ENCODE data around the gene BACH2. TPM values are rescaled to one million over a fixed set of nuclear protein-coding genes. Genes with fewer than 3 reads are reported as not detected.
"Not testable (repeated sequence)": the region's sequence is repeated elsewhere in the genome, so short reads cannot be mapped to it uniquely, and the experiment has no call there.

BACH2 gene
- total and polyA plus RNA-seq, 7 donors = under 0.01 to 5.6 (median 1.4) TPM

- TF ChIP-seq CTCF (IDR thresholded peaks at IDR 0.05) (no peak), POLR2A (IDR thresholded peaks at IDR 0.05) (no peak), POLR2AphosphoS5 (IDR thresholded peaks at IDR 0.05) (no peak), EP300 (IDR thresholded peaks at IDR 0.05) (no peak)
- Histone ChIP-seq H3K4me1 (no peaks in the 10 kb centered on the region), H3K36me3 (no peaks in the 10 kb centered on the region), H3K27ac (no peak overlapping the region), H3K4me3 (no peak overlapping the region), H3K9me3 (peaks cover 0 to 5% (median 2%) of the 10 kb centered on the region in 4 donors), H3K27me3 (no peaks in the 10 kb centered on the region)
- intact Hi-C loops (cut with DNase I) = no loop called here
- no peak for DNase-seq
- 66 to 88% methylated on average over 3 of the region's 3 CpGs for WGBS, 2 donors
These were observed 378.8 kb downstream of the BACH2 start for GRCh38 chr6:89917801-89918366.

- DNase-seq = no peak
- Histone ChIP-seq H3K27me3 (no peaks in the 10 kb centered on the region), H3K36me3 (no peaks in the 10 kb centered on the region), H3K9me3 (peaks cover 0 to 5% (median 2%) of the 10 kb centered on the region in 4 donors), H3K4me1 (no peaks in the 10 kb centered on the region), H3K4me3 (no peak overlapping the region), H3K27ac (no peak overlapping the region)
- intact Hi-C loops (cut with DNase I) = no loop called here
- no peak for TF ChIP-seq CTCF (IDR thresholded peaks at IDR 0.05)
- no peak for TF ChIP-seq POLR2A (IDR thresholded peaks at IDR 0.05)
- no peak for TF ChIP-seq EP300 (IDR thresholded peaks at IDR 0.05)
- no peak for TF ChIP-seq POLR2AphosphoS5 (IDR thresholded peaks at IDR 0.05)
- 95 to 98% methylated on average over 4 of the region's 4 CpGs for WGBS, 2 donors
These were observed 379.4 kb downstream of the BACH2 start for GRCh38 chr6:89917216-89917615.

GRCh38 chr6:89916136-89916920, 380.3 kb downstream of the BACH2 start:
- no peak for DNase-seq
- H3K27me3 ChIP-seq = no peaks in the 10 kb centered on the region
- 83 to 95% methylated on average over 3 of the region's 3 CpGs for WGBS, 2 donors
- no peaks in the 10 kb centered on the region for H3K4me1 ChIP-seq
- TF ChIP-seq POLR2A (IDR thresholded peaks at IDR 0.05) (no peak), EP300 (IDR thresholded peaks at IDR 0.05) (no peak), POLR2AphosphoS5 (IDR thresholded peaks at IDR 0.05) (no peak), CTCF (IDR thresholded peaks at IDR 0.05) (no peak)
- H3K4me3 ChIP-seq = no peak overlapping the region
- H3K9me3 ChIP-seq = peaks cover 0 to 5% (median 2%) of the 10 kb centered on the region in 4 donors
- no peaks in the 10 kb centered on the region for H3K36me3 ChIP-seq
- no peak overlapping the region for H3K27ac ChIP-seq
- intact Hi-C loops (cut with DNase I) = no loop called here

- intact Hi-C loops (cut with DNase I) = no loop called here
These were observed 385.8 kb downstream of the BACH2 start for GRCh38 chr6:89910902-89911240.

GRCh38 chr6:89910001-89910901, 386.4 kb downstream of the BACH2 start:
- H3K9me3 ChIP-seq; H3K4me1 ChIP-seq; intact Hi-C loops (cut with DNase I); H3K27ac ChIP-seq; H3K4me3 ChIP-seq; DNase-seq; H3K27me3 ChIP-seq; H3K36me3 ChIP-seq: not testable (repeated sequence)
- WGBS, 2 donors = 57 to 80% methylated on average over 10 of the region's 10 CpGs

More at GRCh38 chr6:89910902-89911240, 385.8 kb downstream of the BACH2 start:
- no peak overlapping the region for H3K4me3 ChIP-seq
- H3K9me3 ChIP-seq = peaks cover 0 to 3% (median 0%) of the 10 kb centered on the region in 4 donors
- H3K4me1 ChIP-seq = no peaks in the 10 kb centered on the region
- H3K27me3 ChIP-seq = no peaks in the 10 kb centered on the region
- TF ChIP-seq CTCF (IDR thresholded peaks at IDR 0.05) = no peak
- no peak for TF ChIP-seq POLR2A (IDR thresholded peaks at IDR 0.05)
- no peak for TF ChIP-seq EP300 (IDR thresholded peaks at IDR 0.05)
- TF ChIP-seq POLR2AphosphoS5 (IDR thresholded peaks at IDR 0.05) = no peak
- H3K36me3 ChIP-seq = no peaks in the 10 kb centered on the region
- 45 to 74% methylated on average over 1 of the region's 1 CpG for WGBS, 2 donors
- DNase-seq = no peak
- no peak overlapping the region for H3K27ac ChIP-seq
